ENCODE results near the gene PPP6C.
"Not testable (repeated sequence)": the region's sequence is repeated elsewhere in the genome, so short reads cannot be mapped to it uniquely, and the experiment has no call there.

Gene PPP6C

DNA sequence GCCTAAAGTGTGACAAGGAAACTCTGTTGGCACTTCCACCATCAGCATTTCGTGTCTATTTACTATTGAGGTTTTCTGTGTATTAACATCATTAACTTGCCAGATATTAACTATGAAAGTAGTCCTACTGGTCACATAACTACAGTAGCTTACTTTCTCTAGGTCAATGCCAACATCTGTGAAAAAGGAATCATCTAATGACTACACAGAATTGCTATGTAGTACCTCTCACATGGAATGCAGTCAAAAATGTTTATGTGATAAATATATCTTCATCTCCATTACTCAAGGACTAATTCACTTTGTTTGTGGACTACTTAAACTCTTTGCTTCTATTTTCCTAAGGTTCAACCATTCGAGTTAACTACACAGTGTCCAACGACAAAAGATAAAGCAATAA is 48.4 kb downstream of the PPP6C start:
- DNase-seq (ENCODE audit: low read depth) = no peak

DNA sequence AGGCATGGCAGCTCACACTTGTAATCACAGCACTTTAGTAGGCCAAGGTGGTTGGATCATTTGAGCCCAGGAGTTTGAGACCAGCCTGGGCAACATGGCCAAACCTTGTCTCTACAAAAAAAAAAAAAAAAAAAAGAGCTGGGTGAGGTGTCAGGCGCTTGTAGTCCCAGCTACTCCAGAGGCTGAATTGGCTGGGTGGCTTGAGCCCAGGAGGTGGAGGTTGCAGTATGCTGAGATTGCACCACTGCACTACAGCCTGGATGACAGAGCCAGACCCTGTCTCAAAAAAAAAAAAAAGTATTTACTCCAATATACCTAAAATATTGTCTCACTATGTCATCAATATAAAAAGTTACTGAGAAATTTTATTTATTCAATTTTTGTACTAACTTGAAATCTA is 49.0 kb downstream of the PPP6C start:
- DNase-seq (ENCODE audit: low read depth) = no peak

DNA sequence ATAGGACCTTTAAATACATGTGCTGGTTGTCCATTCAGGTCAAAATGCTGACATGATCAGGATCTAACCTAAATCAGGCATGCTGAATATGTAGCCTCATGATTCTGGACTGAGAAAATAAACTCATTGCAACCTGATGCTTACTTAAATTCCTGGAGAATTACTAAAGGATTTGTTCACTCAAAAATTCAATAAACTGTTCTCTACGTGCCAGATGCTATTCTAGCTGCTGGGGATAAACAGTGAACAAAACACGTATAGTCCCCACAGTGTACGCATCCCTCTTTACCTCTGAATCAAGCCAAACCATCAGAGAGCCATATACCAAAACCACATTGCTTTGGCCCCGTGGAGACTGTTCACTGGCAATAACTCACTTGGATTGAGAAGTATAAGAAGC is 52.4 kb downstream of the PPP6C start:
- DNase-seq (ENCODE audit: low read depth) = no peak

DNA sequence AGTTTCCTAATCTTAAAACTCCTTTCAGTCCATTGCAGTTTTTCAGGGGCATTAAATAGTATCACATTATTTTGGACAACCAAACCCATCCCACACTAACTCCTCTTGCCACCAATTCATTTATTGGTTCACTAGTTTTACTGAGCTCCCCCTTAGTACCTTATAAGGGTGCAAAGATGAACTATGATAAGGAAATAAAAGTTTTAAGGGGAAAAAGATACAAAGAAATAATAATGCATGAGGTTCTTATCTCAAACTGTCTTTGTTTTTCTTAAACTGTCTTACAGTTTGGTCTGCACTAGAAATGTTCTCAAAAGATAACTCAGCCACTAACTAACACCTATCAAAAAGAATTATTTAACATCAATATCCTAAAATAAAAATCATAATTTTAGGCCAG is 54.6 kb downstream of the PPP6C start:
- DNase-seq (ENCODE audit: low read depth) = no peak

DNA sequence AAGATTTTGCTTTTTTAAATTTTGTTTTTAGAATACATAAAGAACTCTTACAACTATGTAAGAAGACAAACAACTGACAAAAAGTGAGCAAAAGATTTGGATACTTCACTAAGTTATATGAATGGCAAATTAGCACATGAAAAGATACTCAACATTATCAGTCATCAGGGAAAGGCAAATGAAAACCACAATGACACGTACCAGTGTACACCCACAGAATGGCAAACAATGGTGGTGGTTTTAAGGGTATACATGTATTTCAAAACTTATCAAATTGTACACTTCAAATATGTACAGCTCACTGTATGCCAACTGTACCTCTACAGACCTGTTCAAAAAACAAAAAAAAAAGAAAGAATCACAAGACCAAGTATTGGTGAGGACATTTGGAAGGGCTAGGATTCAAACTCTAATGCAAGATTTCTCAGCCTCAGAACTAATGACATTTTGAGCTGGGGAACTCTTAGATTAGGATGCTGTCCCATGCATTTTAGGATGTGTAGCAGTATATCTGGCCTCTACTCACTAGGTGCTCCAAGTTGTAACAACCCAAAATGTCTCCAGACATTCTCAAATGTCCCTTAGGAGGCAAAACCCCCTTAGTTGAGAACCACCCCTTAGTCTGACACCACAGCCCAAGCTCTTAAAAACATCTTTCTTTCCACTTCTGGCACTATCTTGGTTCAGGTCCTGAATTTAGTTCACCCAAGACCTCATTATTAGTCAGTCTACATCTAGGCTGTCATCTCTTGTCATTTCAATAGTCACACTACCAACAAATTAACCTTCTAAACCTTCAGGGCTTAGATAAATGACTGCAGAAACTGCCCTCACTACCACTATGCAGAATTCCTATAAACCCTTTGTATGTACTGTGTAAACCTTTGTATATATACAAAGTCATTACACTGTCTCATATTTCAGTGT is 55.9 kb downstream of the PPP6C start:
- no peak for DNase-seq (ENCODE audit: low read depth)

DNA sequence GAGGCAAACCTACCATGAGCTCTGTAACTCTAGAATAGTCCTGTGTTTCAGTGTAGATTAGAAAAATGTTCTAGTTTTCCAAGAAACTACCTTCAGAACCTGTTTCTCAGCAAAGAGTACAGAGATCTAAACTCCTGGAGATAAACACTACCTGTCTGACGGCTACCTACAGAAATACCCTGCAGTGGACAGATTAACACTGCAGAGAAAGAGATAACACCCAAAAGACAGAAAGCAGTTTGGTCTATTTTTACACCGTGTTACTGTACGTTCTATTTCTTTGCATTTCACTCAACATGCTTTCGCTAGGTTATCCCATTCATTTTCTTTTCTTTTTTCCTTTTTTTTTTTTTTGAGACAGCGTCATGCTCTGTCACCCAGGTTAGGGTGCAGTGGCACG is 57.8 kb downstream of the PPP6C start:
- DNase-seq (ENCODE audit: low read depth) = no peak

DNA sequence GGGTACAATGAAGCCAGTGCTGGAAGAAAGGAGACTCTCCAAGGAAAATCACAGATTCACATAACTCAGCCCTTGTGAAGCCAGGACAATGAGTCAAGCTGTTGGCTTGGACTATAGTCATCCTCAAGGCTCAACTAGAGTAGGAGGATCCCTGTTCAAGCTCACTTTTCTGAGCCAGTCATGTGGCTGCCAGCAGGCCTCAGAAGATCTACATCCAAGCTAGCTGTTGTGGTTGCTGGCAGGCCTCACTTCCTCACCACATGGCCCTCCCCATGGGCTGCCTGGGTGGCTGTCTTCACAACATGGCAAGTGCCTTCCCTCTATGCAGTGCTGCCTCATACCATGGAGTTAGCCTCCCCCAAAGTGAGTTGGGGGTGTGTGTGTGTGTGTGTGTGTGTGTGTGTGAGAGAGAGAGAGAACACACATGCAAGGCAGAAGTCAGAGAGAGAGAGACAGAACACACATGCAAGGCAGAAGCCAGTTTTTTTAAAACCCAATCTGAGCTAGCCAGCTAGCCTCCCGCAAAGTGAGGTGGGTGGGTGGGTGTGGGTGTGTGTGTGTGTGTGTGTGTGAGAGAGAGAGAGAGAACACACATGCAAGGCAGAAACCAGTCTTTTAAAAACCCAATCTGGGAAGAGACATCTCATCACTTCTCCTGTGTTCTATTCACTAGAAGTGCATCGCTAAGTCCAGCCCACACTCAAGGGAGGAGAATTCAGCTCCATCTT is 63.4 kb downstream of the PPP6C start:
- DNase-seq (ENCODE audit: low read depth) = peak; percentile 59

DNA sequence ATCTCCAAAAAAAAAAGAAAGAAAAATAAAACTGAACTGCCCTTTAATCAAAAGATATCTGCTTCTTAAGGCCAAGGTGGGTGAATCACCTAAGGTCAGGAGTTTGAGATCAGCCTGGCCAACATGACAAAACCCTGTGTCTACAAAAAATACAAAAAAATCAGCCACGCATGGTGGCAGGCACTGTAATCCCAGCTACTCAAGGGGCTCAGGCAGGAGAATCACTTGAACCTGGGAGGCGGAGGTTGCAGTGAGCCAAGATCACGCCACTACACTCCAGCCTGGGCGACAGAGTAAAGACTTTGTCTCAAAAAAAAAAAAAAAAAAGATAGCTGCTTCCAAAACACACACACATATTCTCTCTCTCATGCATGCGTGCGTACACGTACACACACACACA is 64.1 kb downstream of the PPP6C start:
- no peak for DNase-seq (ENCODE audit: low read depth)

DNA sequence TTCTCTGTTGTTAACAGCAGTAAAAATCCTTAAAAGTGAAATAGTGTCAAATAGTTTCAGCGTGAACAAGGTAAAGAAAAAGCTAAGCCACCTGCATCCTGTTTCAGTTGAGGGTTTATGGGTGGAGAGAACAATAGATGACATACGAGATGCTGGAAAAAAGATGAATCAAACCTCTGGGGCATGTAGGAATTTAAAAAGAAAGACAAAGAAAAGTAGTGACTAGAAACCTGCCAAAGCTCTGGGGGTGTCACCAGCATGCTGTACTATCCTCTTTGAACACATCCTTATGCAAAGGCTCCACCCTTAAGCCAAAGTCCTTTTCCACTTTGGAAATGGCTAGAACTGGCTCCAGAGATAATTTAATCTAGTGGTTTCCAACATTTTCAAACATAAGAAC is 68.5 kb downstream of the PPP6C start:
- no peak for DNase-seq (ENCODE audit: low read depth)

DNA sequence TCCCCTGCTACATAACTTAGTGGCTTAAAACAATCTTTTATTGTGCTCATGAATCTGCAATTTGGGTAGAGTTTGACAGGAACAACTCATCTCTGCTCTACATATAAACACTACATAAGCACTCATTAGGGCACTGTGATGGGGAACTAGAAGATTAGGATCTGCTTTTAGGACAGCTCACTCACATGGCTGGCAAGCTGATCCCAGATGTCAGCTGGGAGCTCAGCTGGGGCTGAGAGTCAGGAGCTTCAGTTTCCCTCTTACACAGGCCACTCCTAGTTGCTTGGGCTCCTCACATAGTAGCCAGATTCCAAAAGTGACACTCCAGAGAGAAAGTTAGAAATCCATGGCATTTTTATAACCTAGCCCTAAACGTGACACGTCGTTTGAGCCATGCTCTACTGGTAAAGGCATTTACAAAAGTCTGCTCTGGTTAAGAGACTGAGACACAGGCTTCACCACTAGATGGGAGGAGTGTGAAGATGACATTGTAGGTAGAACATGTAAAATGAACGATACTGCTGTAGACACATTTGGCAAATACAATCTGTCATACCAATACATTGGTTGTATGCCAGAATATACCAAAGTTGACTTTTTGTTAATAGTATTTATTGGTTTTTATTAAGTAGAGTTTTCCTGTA is 69.8 kb downstream of the PPP6C start:
- DNase-seq (ENCODE audit: low read depth) = no peak

DNA sequence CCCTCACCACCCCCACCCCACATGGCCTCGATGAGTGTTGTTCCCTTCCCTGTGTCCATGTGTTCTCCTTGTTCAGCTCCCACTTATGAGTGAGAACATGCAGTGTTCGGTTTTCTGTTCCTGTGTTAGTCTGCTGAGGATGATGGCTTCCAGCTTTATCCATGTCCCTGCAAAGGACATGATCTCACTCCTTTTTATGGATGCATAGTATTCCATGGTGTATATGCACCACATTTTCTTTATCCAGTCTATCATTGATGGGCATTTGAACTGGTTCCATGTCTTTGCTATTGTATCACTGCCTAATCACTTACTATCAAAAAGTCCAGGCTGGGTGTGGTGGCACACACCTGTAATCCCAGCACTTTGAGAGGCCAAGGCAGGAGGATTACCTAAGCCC is 70.9 kb downstream of the PPP6C start:
- DNase-seq (ENCODE audit: low read depth) = not testable (repeated sequence)

DNA sequence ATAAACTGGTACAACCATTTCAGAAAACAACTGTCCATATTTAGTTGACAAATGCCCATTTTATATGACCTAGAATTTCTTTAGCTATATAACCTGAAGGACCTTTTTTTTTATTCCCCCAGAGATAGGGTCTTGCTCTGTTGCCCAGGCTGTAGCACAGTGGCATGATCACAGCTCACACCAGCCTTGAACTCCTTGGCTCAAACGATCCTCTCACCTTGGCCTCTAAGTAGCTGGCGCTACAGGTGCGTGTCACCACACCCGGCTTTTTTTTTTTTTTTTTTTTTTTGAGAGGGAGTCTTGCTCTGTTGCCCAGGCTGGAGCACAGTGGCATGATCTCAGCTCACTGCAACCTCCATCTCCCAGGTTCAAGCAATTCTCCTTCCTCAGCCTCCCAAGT is 75.1 kb downstream of the PPP6C start:
- DNase-seq (ENCODE audit: low read depth) = not testable (repeated sequence)

DNA sequence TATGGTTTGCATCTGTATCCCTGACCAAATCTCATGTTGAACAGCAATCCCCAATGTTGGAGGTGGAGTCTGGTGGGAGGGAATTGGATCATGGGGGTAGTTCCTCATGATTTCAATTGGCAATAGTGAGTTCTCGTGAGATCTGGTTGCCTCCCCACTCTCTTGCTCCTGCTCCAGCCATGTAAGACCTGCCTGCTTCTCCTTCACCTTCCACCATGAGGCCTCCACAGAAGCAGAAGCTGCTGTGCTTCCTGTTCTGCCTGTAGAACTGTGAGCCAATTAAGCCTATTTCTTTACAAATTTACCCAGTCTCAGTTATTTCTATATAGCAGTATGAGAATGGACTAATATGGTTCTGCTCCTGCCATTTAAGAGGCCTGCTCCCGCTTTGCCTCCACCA is 79.1 kb downstream of the PPP6C start:
- no peak for DNase-seq (ENCODE audit: low read depth)

DNA sequence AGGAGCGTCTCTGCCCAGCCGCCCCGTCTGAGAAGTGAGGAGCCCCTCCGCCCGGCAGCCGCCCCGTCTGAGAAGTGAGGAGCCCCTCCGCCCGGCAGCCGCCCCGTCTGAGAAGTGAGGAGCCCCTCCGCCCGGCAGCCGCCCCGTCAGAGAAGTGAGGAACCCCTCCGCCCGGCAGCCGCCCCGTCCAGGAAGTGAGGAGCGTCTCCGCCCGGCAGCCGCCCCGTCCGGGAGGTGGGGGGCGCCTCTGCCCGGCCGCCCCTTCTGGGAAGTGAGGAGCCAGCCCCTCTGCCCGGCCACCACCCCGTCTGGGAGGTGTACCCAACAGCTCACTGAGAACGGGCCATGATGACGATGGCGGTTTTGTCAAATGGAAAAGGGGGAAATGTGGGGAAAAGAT is 81.1 kb downstream of the PPP6C start:
- DNase-seq (ENCODE audit: low read depth) = not testable (repeated sequence)

DNA sequence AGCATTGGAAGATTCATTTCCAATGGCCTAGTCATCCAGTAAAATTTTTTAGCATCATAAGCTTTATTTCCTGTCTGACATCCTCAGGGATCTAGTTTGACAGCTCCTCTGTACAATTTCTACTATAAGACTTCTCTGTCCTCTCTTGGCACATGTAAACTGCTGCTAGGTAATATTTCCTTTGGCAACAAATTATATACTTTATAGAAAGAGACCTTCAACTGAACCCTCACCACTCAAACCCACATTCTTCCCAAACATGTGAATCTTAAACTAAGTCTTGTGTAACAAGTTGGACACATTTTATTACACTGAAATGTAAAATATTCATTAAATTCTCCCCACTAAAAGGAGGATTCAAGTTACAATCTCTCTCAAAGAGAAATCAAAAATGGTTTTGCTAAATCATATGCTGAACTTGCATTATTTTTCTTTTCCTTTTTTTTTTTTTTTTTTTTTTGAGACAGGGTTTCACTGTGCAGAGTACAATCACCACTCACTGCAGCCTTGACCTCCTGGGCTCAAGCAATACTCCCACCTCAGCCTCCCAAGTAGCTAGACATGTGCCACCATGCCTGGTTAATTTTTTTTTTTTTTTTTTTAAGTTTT is 83.2 kb downstream of the PPP6C start:
- DNase-seq (ENCODE audit: low read depth) = no peak

DNA sequence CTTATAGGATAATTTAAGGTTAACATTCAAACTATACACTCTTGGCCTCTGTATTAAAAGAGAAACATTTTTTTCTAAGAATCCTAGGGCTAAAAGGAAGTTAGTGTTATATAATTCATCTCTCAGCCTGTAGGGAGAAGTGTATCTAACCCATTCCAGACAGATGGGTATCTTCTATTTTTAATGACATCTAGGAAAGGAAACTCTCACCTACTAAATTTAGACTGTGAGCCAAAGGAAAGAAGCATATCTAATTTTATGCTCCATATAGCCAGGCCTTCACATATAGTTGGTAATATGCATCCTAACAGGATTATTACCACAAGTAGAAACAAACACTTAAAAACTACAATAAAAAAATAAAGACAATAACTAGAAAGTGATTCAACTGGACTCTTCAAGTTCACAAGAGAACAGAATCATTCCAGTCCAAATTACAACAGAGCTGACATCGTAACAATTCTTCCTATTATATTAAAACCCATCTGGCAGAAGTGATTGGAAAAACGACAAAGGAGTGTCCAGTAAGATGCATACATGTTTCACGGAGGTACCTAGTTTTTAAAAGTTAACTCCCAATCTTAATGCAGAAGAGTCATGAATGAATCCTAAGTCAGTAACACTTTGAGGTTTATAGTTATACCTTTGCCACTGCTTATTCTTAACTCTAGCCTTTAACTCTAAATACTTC is 85.7 kb downstream of the PPP6C start:
- DNase-seq (ENCODE audit: low read depth) = no peak

DNA sequence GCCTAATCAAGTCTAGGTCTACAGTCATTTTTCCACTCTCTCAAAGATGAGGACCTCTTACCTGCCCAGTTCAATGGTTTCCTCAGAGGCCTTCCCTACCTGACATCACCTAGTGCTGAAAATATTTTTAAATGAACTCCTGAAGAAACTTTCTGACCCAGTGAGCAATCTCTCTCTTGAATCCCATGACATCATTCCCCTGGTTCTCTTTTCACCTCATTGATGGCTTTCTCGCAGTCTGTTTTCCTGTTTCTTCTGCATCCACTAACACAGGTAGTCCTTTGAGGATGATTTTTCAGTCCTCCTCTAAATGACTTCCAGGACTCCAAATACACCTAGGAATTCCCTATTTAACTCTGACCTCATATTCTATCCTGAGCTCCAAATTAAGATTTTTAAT is 86.6 kb downstream of the PPP6C start:
- no peak for DNase-seq (ENCODE audit: low read depth)

DNA sequence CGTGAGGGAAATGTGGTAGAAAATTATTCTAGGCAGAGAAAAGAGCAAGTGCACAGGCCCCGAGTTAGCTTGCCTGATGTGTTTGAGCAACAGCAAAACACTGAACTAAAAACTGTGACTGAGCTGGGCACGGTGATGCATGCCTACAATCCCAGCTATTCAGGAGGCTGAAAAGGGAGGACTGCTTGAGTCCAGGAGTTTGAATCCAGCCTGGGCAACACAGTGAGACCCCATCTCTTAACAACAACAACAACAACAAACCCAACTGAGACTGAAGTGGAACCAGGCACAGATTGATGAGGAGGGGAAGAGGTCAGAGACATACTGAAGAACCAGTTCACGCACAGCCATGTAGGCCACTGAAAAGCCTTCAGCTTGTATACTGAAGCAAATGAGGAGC is 88.8 kb downstream of the PPP6C start:
- DNase-seq (ENCODE audit: low read depth) = no peak

DNA sequence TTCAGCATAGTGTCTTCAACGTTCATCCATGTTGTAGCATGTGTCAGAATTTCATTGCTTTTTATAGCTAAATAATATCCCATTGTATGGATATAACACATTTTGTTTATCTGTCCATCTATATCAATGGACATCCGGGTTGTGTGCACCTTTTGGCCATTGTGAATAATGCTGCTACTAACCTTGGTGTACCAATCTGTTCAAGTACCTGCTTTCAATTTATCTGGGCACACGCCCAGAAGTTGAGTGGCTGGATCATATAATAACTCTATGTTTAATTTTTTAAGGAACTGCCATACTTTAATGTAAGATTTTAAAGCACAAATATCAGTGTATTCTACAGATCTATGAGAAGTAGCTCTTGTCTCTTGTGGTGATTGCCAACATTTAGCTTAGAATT is 89.8 kb downstream of the PPP6C start:
- DNase-seq (ENCODE audit: low read depth) = no peak

Data from activated T-cell treated with anti-CD3 and anti-CD28 coated beads for 1 hour (primary cell).